ENCODE data around the gene NFATC1. TPM values are rescaled to one million over a fixed set of nuclear protein-coding genes. Genes with fewer than 3 reads are reported as not detected.

The NFATC1 gene
- polyA plus RNA-seq, 1 donor from 2014 or later: 0.37 TPM

- Histone ChIP-seq H3K9me3 (ENCODE audit: low read length) (no peaks in the 10 kb centered on the region), H3K79me2 (replicated peaks; ENCODE audit: insufficient read depth, low read length) (no peaks in the 10 kb centered on the region), H3K27ac (ENCODE audit: low read length) (no peak overlapping the region), H4K20me1 (ENCODE audit: insufficient read depth) (no peaks in the 10 kb centered on the region), H3F3A (ENCODE audit: insufficient read depth, low read length, poor library complexity, severe bottlenecking) (no peaks in the 10 kb centered on the region), H3K9me2 (ENCODE audit: insufficient read depth, low read length) (no peaks in the 10 kb centered on the region), H3K4me2 (ENCODE audit: low read length) (no peak overlapping the region), H2AFZ (ENCODE audit: low read depth, low read length) (no peak overlapping the region), H3K36me3 (ENCODE audit: insufficient read depth, low read length) (peaks cover 9% of the 10 kb centered on the region), H3K4me3 (ENCODE audit: low read length) (no peak overlapping the region), H3K9ac (ENCODE audit: low read length) (no peak overlapping the region), H3K27me3 (ENCODE audit: insufficient read depth, low read depth, low read length) (no peaks in the 10 kb centered on the region)
- no peak for TF ChIP-seq TAF1 (IDR thresholded peaks at IDR 0.05; ENCODE audit: low read depth)
- TF ChIP-seq SMC3 (conservative IDR thresholded peaks at IDR 0.05; ENCODE audit: poor library complexity): no peak
- no peak for TF ChIP-seq MXI1 (conservative IDR thresholded peaks at IDR 0.05; ENCODE audit: poor library complexity, severe bottlenecking)
- no peak for TF ChIP-seq EP300 (conservative IDR thresholded peaks at IDR 0.05; ENCODE audit: poor library complexity, severe bottlenecking)
- no peak for TF ChIP-seq REST (IDR thresholded peaks at IDR 0.05; ENCODE audit: borderline replicate concordance)
- no peak for TF ChIP-seq RAD21 (conservative IDR thresholded peaks at IDR 0.05)
- no peak for TF ChIP-seq EZH2 (IDR thresholded peaks at IDR 0.05; ENCODE audit: borderline replicate concordance, insufficient read depth, low read length, poor library complexity, severe bottlenecking)
- TF ChIP-seq POLR2AphosphoS5 (IDR thresholded peaks at IDR 0.05): no peak
- no peak for TF ChIP-seq CTCF (IDR thresholded peaks at IDR 0.05; ENCODE audit: poor library complexity, severe bottlenecking)
Observed at GRCh38 chr18:79348066-79348465, 47.7 kb upstream of the NFATC1 start.

GRCh38 chr18:79352432-79352831, 43.3 kb upstream of the NFATC1 start:
- H3K4me2 ChIP-seq (ENCODE audit: low read length): no peak overlapping the region
- H3K79me2 ChIP-seq (replicated peaks; ENCODE audit: insufficient read depth, low read length): no peaks in the 10 kb centered on the region
- H3K9me3 ChIP-seq (ENCODE audit: low read length): no peaks in the 10 kb centered on the region
- no peak overlapping the region for H3K9ac ChIP-seq (ENCODE audit: low read length)
- H3K4me3 ChIP-seq (ENCODE audit: low read length): no peak overlapping the region
- TF ChIP-seq REST (IDR thresholded peaks at IDR 0.05; ENCODE audit: borderline replicate concordance) (no peak), MXI1 (conservative IDR thresholded peaks at IDR 0.05; ENCODE audit: poor library complexity, severe bottlenecking) (no peak), CTCF (IDR thresholded peaks at IDR 0.05; ENCODE audit: poor library complexity, severe bottlenecking) (no peak), EZH2 (IDR thresholded peaks at IDR 0.05; ENCODE audit: borderline replicate concordance, insufficient read depth, low read length, poor library complexity, severe bottlenecking) (no peak), TAF1 (IDR thresholded peaks at IDR 0.05; ENCODE audit: low read depth) (no peak)
- H3K36me3 ChIP-seq (ENCODE audit: insufficient read depth, low read length): no peaks in the 10 kb centered on the region
- H3F3A ChIP-seq (ENCODE audit: insufficient read depth, low read length, poor library complexity, severe bottlenecking): no peaks in the 10 kb centered on the region
- no peaks in the 10 kb centered on the region for H3K9me2 ChIP-seq (ENCODE audit: insufficient read depth, low read length)
- no peak overlapping the region for H3K27ac ChIP-seq (ENCODE audit: low read length)
- H4K20me1 ChIP-seq (ENCODE audit: insufficient read depth): no peaks in the 10 kb centered on the region
- no peaks in the 10 kb centered on the region for H3K27me3 ChIP-seq (ENCODE audit: insufficient read depth, low read depth, low read length)
- H2AFZ ChIP-seq (ENCODE audit: low read depth, low read length): no peak overlapping the region
